Measurements from ENCODE around the gene MTAP.

MTAP gene

GRCh38 chr9:21806644-21807043 lies 4.2 kb downstream of the MTAP start:
- DNase-seq, result no peak

- no peak for DNase-seq
Observed at GRCh38 chr9:21810388-21810787, 8.0 kb downstream of the MTAP start.

- DNase-seq, result no peak
Observed at GRCh38 chr9:21810881-21811280, 8.4 kb downstream of the MTAP start.

GRCh38 chr9:21811914-21812313 lies 9.5 kb downstream of the MTAP start:
- no peak for DNase-seq

- no peak for DNase-seq
Observed at GRCh38 chr9:21812415-21812814, 10.0 kb downstream of the MTAP start.

GRCh38 chr9:21812946-21813568 lies 10.6 kb downstream of the MTAP start:
- DNase-seq, result peak; percentile 75

GRCh38 chr9:21813575-21814473 lies 11.4 kb downstream of the MTAP start:
- peak; percentile 35 for DNase-seq

- no peak for DNase-seq
Observed at GRCh38 chr9:21815643-21816042, 13.2 kb downstream of the MTAP start.

- DNase-seq, result no peak
Observed at GRCh38 chr9:21817176-21817575, 14.7 kb downstream of the MTAP start.

- no peak for DNase-seq
Observed at GRCh38 chr9:21825637-21826036, 23.2 kb downstream of the MTAP start.

GRCh38 chr9:21828853-21829410 lies 26.5 kb downstream of the MTAP start:
- no peak for DNase-seq

GRCh38 chr9:21830589-21830988 lies 28.2 kb downstream of the MTAP start:
- DNase-seq, result no peak

GRCh38 chr9:21831841-21832509 lies 29.5 kb downstream of the MTAP start:
- DNase-seq, result no peak

GRCh38 chr9:21833090-21833801 lies 30.8 kb downstream of the MTAP start:
- no peak for DNase-seq

GRCh38 chr9:21835121-21835520 lies 32.7 kb downstream of the MTAP start:
- no peak for DNase-seq

- DNase-seq, result no peak
Observed at GRCh38 chr9:21836437-21837161, 34.2 kb downstream of the MTAP start.

GRCh38 chr9:21837501-21837900 lies 35.1 kb downstream of the MTAP start:
- no peak for DNase-seq

GRCh38 chr9:21840647-21841046 lies 38.2 kb downstream of the MTAP start:
- DNase-seq, result no peak

GRCh38 chr9:21841133-21841532 lies 38.7 kb downstream of the MTAP start:
- DNase-seq, result no peak

- no peak for DNase-seq
Observed at GRCh38 chr9:21848615-21849014, 46.2 kb downstream of the MTAP start.

GRCh38 chr9:21852754-21853153 lies 50.3 kb downstream of the MTAP start:
- no peak for DNase-seq

GRCh38 chr9:21853414-21853813 lies 51.0 kb downstream of the MTAP start:
- DNase-seq, result no peak
